Right ventricle myocardium inferior (tissue), 1 donor: Measurements from ENCODE around the gene CRYBG1. TPM values are rescaled to one million over a fixed set of nuclear protein-coding genes. Genes with fewer than 3 reads are reported as not detected.

Source experiments
- ATAC-seq: fragments of 200-7000 bp; cut with Tn5 transposase; one replicate; pipeline ENCODE4 v1.9.1; 2020; ENCODE audit warnings: mild to moderate bottlenecking, moderate library complexity
- DNase-seq: peaks from one replicate; pipeline ENCODE4 v3.0.0; 2021; ENCODE audit errors: missing footprints
- intact Hi-C: fragments of 100-400 bp; cut with DNase I; formaldehyde crosslinking; loops from one replicate; pipeline ENCODE4 v1.11.0; 2022
- total RNA-seq: library from RNA; stranded (reverse); fragmentation: NEBNext Ultra II Directional; extraction: Animal tissue kit (Norgen Biotek cat#: 25700); gene quantifications from one replicate; pipeline ENCODE4 v1.2.1, GENCODE V29; 2021
- donor health status: DM: no; HTN: yes; CAD: no; lungs with severe emphysema.

The CRYBG1 gene
- total RNA-seq, 1 donor from 2014 or later, result 1.8 TPM

DNA sequence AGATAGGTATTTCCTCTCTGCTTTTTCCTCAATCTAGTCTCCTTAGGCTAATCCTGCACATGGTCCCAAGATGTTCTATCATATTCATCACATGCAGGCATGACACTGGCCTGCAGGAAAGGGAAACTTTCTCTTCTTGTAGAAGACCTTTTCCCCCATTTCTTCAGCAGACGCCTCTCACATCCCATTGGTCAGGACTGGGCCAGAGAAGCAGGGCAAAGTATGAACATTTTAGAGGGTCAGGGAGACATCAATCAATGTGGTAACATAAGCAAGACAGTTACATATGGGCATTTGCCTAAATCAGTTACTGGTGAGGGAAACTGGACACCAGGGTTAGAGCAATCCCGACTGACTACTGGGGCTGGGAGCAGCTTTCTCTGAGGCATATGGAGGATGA is 90.1 kb downstream of the CRYBG1 start:
- DNase-seq (no peak), ATAC-seq (no peak)
- intact Hi-C loops, result no loop called here

- intact Hi-C loops, result no loop called here
- no peak for ATAC-seq
- no peak for DNase-seq
These were observed 90.9 kb downstream of the CRYBG1 start for GRCh38 chr6:106451439-106451838.

GRCh38 chr6:106452628-106453027 is 92.1 kb downstream of the CRYBG1 start:
- DNase-seq (no peak), ATAC-seq (no peak)
- intact Hi-C loops, result no loop called here

GRCh38 chr6:106453756-106454367 is 93.3 kb downstream of the CRYBG1 start:
- DNase-seq, result no peak
- intact Hi-C loops, result no loop called here
- ATAC-seq, result no peak

GRCh38 chr6:106456756-106457155 is 96.2 kb downstream of the CRYBG1 start:
- intact Hi-C loops, result no loop called here
- ATAC-seq (no peak), DNase-seq (no peak)

GRCh38 chr6:106458021-106458986 is 97.8 kb downstream of the CRYBG1 start:
- ATAC-seq (no peak), DNase-seq (no peak)
- intact Hi-C loops, result no loop called here

DNA sequence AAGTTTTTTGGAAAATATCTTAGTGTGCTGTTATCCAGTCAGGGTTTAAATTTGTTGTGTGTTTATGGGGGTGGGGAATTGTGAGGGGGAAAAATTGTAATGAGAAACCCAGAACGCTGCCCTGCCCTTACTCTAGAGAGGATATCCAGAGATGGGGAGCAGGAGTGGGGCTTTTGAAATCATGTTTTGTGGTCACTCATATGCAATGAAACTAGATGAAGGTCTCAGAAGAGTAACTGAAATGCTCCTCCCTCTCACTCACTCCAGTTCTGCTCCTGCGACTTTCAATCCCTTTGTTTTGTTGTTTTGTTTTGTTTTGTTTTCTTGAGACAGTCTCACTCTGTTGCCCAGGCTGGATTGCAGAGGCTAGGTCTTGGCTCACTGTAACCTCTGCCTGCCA is 100.0 kb downstream of the CRYBG1 start:
- intact Hi-C loops, result no loop called here
- DNase-seq (no peak), ATAC-seq (no peak)

- no peak for ATAC-seq
- DNase-seq, result no peak
- intact Hi-C loops, result no loop called here
These were observed 100.6 kb downstream of the CRYBG1 start for GRCh38 chr6:106461084-106461483.

GRCh38 chr6:106462923-106463557 is 102.5 kb downstream of the CRYBG1 start:
- no peak for DNase-seq
- intact Hi-C loops, result no loop called here
- ATAC-seq, result no peak

- ATAC-seq (no peak), DNase-seq (no peak)
- intact Hi-C loops, result no loop called here
These were observed 105.7 kb downstream of the CRYBG1 start for GRCh38 chr6:106466211-106466610.

- no peak for DNase-seq
- ATAC-seq, result no peak
- intact Hi-C loops, result no loop called here
These were observed 108.4 kb downstream of the CRYBG1 start for GRCh38 chr6:106468935-106469334.

DNA sequence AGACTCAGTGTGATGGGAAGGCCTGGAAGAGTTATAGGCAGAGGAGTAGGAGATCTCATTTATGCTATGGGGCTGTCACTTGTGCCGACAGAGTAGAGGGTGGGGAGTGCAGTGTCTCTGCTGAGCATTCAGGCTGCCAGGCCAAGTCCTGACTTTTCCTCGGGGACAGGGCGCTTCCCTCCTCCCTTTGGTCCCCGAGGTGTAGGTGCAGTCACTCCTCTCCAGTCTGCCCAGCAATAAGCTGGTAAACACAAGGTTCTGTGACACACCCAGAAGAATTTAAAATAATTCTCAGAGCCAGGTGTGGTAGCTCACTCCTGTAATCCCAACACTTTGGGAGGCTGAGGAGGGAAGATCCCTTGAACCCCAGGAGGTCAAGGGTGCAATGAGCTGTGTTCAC is 109.4 kb downstream of the CRYBG1 start:
- intact Hi-C loops, result no loop called here
- DNase-seq (no peak), ATAC-seq (no peak)

- DNase-seq, result no peak
- intact Hi-C loops, result no loop called here
- ATAC-seq, result no peak
These were observed 109.8 kb downstream of the CRYBG1 start for GRCh38 chr6:106470316-106470715.

GRCh38 chr6:106470811-106471210 is 110.3 kb downstream of the CRYBG1 start:
- no peak for ATAC-seq
- intact Hi-C loops, result no loop called here
- no peak for DNase-seq

- intact Hi-C loops, result no loop called here
- DNase-seq (no peak), ATAC-seq (no peak)
These were observed 113.3 kb downstream of the CRYBG1 start for GRCh38 chr6:106473812-106474211.

- DNase-seq, result no peak
- intact Hi-C loops, result no loop called here
- ATAC-seq, result no peak
These were observed 113.9 kb downstream of the CRYBG1 start for GRCh38 chr6:106474466-106474865.

GRCh38 chr6:106475284-106475683 is 114.8 kb downstream of the CRYBG1 start:
- no peak for ATAC-seq
- no peak for DNase-seq
- intact Hi-C loops, result no loop called here

DNA sequence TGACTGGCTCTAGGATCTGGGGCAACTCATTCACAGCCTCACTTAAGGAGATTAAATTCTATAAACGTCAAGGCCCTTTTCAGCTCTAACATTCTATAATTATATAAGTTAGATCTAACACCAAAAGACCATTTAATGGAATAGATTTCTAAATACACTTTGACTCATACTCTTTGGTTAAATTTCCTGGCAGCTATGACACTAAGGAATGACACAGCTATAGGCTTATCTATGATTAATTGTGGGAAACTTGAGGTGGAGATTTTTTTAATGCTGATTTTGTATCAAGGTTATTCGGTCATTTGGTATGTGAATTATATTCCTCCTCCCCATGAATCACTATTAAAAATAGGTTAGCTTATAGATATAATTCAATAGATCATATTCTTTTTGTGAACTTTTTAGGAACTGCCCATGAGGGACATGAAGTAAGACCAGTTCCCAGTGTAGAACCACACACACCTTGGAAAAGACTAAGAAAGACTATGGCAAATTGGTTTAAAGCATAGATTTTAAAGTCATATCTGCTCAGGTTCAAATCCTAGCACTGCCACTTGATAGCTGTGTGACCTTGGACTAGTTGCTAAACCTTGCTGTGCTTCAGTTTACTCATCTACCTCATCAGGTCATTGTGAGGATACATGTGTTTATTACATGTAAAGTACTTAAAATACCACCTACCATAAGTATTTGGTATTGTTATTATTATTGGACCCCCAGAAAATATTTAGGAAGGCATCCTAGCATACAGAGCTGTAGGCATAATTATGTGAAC is 116.0 kb downstream of the CRYBG1 start:
- intact Hi-C loops, result no loop called here
- ATAC-seq (no peak), DNase-seq (no peak)

GRCh38 chr6:106477146-106477545 is 116.6 kb downstream of the CRYBG1 start:
- ATAC-seq (no peak), DNase-seq (no peak)
- intact Hi-C loops, result no loop called here
